SK-N-SH treated with all-trans-retinoic acid at 6 μM for 48 hours (cell line): ENCODE results near the gene SLC26A9.

Source experiments
- ATAC-seq: fragments of 200-7000 bp; cut with Tn5 transposase; 3 replicates; pipeline ENCODE4 v1.9.1; 2020; ENCODE audit warnings: mild to moderate bottlenecking, moderate library complexity
- CSDC2 ChIP-seq: fragments of 250-450 bp; sonication (Bioruptor Pico); IDR thresholded peaks from 2 replicates; pipeline ENCODE4 v1.5.0; 2020; ENCODE audit warnings: mild to moderate bottlenecking, moderate library complexity
- CSRNP3 ChIP-seq: fragments of 250-450 bp; sonication (Bioruptor Pico); IDR thresholded peaks from 2 replicates; pipeline ENCODE4 v1.5.1; 2021; ENCODE audit warnings: mild to moderate bottlenecking, moderate library complexity
- ESRRG ChIP-seq: fragments of 250-450 bp; sonication (Bioruptor Pico); IDR thresholded peaks from 2 replicates; pipeline ENCODE4 v1.6.1; 2021; ENCODE audit warnings: mild to moderate bottlenecking
- GLIS3 ChIP-seq: fragments of 250-450 bp; sonication (Bioruptor Pico); IDR thresholded peaks from 2 replicates; pipeline ENCODE4 v1.5.0; 2020; ENCODE audit warnings: mild to moderate bottlenecking, moderate library complexity
- ISL1 ChIP-seq: fragments of 250-450 bp; sonication (Bioruptor Pico); IDR thresholded peaks from 2 replicates; pipeline ENCODE4 v2.1.2; 2022; ENCODE audit warnings: mild to moderate bottlenecking, moderate library complexity
- PATZ1 ChIP-seq: fragments of 250-450 bp; sonication (Bioruptor Pico); IDR thresholded peaks from 2 replicates; pipeline ENCODE4 v1.8.0; 2020; ENCODE audit warnings: mild to moderate bottlenecking, moderate library complexity, borderline replicate concordance
- PPARA ChIP-seq: fragments of 250-450 bp; sonication (Bioruptor Pico); IDR thresholded peaks from 2 replicates; pipeline ENCODE4 v1.5.0; 2020; ENCODE audit warnings: mild to moderate bottlenecking, borderline replicate concordance
- RARB ChIP-seq: fragments of 250-450 bp; sonication (Bioruptor Pico); IDR thresholded peaks from 2 replicates; pipeline ENCODE4 v1.8.0; 2021; ENCODE audit warnings: mild to moderate bottlenecking, moderate library complexity
- SNAI2 ChIP-seq: fragments of 250-450 bp; sonication (Bioruptor Pico); IDR thresholded peaks from 2 replicates; pipeline ENCODE4 v1.5.0; 2020; ENCODE audit warnings: mild to moderate bottlenecking, moderate library complexity
- TCF4 ChIP-seq: fragments of 250-450 bp; sonication (Bioruptor Pico); IDR thresholded peaks from 2 replicates; pipeline ENCODE4 v1.8.0; 2021; ENCODE audit warnings: mild to moderate bottlenecking, moderate library complexity, borderline replicate concordance
- TOX ChIP-seq: fragments of 250-450 bp; sonication (Bioruptor Pico); IDR thresholded peaks from 2 replicates; pipeline ENCODE4 v1.8.0; 2021; ENCODE audit warnings: mild to moderate bottlenecking, moderate library complexity, borderline replicate concordance
- TSHZ2 ChIP-seq: fragments of 250-450 bp; sonication (Bioruptor Pico); IDR thresholded peaks from 2 replicates; pipeline ENCODE4 v1.5.0; 2020; ENCODE audit warnings: mild to moderate bottlenecking, moderate library complexity
- ZC3H10 ChIP-seq: fragments of 250-450 bp; sonication (Bioruptor Pico); IDR thresholded peaks from 2 replicates; pipeline ENCODE4 v1.5.1; 2021; ENCODE audit warnings: mild to moderate bottlenecking, moderate library complexity
- ZFP3 ChIP-seq: fragments of 250-450 bp; sonication (Bioruptor Pico); IDR thresholded peaks from 2 replicates; pipeline ENCODE4 v1.5.0; 2020; ENCODE audit warnings: mild to moderate bottlenecking, moderate library complexity
- ZFP30 ChIP-seq: fragments of 450-650 bp; formaldehyde crosslinking; IDR thresholded peaks from 2 replicates; pipeline ENCODE4 v1.5.0; 2022; ENCODE audit warnings: mild to moderate bottlenecking, moderate library complexity
- ZNF565 ChIP-seq: fragments of 450-650 bp; formaldehyde crosslinking; conservative IDR thresholded peaks from 2 replicates; pipeline ENCODE4 v1.5.0; 2020; ENCODE audit warnings: low read depth, mild to moderate bottlenecking, moderate library complexity
- ZNF70 ChIP-seq: fragments of 450-650 bp; formaldehyde crosslinking; IDR thresholded peaks from 2 replicates; pipeline ENCODE4 v1.5.0; 2020; ENCODE audit warnings: mild to moderate bottlenecking, moderate library complexity

The SLC26A9 gene

DNA sequence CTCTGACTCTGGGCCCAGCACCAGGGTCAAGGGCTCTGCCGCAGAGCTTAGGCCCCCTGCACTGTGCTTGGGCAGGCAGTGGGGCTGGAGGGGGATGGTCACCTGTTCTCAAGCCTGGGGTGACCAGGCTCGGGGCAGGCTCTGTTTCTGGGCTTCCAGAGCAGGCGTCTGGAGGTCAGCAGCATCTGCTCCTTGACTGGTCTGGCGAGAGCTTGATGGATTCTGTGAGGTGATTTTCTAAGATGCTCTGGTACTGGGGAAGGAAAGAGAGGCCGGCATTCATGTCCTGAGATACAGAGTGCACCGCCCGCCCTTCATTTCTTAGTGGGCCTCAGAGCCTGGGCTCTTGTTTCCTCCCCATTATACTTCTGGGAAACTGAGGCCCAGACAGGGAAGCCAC is 35.4 kb upstream of the SLC26A9 start (continued):
- TF ChIP-seq SNAI2: no peak
- no peak for TF ChIP-seq TCF4 (CRISPR knock-in tag)
- TF ChIP-seq CSRNP3 (CRISPR knock-in tag): no peak
- TF ChIP-seq ZFP3 (CRISPR knock-in tag): no peak
- TF ChIP-seq ZFP30 (CRISPR knock-in tag): no peak
- no peak for TF ChIP-seq PPARA (CRISPR knock-in tag)
- TF ChIP-seq ESRRG (CRISPR knock-in tag): no peak
- TF ChIP-seq ZNF565 (CRISPR knock-in tag): no peak
- TF ChIP-seq RARB (CRISPR knock-in tag): no peak
- TF ChIP-seq CSDC2 (CRISPR knock-in tag): no peak
- no peak for TF ChIP-seq PATZ1

DNA sequence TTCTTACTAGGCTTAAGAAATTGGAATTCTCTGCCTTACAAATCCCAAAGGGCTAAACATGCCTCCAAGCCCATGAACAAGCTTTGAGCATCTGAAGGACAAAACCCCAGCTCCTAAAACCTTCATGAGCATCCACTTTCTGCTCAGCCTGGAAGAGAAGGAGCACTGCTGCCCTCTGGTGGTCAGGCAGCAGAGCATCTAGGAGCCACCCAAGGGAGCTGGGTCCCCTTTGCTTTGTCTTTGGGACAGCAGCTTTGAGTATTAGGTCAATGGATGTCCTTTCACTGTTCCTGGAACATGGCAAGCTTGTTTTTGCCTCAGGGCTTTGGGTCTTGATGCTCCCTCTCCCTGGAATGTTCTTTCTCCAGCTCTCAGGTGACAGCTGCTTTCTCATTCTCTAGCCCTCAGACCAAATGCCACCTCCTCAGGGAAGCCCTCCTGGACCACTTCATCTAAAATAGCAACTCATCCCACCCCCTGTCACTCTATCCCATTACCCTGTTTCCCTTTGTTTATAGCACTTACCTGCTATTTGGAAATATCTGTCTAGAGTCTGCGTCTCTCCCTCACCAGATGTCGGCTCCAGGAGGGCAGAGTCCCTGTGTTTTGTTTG is 34.3 kb upstream of the SLC26A9 start:
- TF ChIP-seq TOX (CRISPR knock-in tag): no peak
- peak; percentile 97 for ATAC-seq

DNA sequence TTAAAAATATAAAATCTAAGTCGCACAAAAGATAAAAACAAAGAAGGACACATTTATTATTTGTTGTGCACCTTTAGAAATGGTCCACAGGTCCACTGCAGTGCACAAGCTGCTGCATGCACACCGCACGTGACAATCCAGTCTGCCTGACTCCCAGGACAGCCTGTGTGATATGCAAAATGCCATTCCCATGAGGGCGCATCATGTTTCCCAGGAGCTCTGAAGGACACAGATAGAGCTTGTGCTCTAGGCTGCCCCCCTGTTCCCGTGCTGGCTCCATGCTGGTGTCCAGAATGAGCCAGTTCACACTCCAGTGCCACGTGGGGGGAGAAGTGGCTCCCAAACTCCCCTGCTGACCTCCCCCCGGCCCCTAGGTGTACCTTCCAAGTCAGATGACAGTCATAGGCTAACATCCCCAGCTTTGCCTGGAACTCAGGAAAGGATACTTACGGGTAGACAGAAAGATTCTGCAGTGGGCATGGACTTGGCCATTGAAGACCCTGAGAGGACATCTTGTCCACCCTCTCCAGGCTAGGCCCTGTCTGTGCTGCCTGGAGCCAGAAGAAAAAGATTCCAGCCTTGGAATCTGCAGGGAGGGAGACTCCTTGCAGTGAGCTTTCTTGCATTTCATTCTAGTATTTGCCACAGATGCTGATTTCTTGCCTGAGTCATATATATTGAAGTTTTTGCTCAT is 33.6 kb upstream of the SLC26A9 start:
- TF ChIP-seq TSHZ2 (CRISPR knock-in tag) (no peak), TOX (CRISPR knock-in tag) (no peak), ZNF565 (CRISPR knock-in tag) (no peak), ZNF70 (no peak), ISL1 (CRISPR knock-in tag) (no peak), PPARA (CRISPR knock-in tag) (no peak), ZFP3 (CRISPR knock-in tag) (no peak)
- peak; percentile 54 for ATAC-seq

- ATAC-seq: no peak
- TF ChIP-seq ZNF70: no peak
- no peak for TF ChIP-seq SNAI2
- TF ChIP-seq ZFP30 (CRISPR knock-in tag): no peak
- TF ChIP-seq GLIS3 (CRISPR knock-in tag): no peak
- no peak for TF ChIP-seq TOX (CRISPR knock-in tag)
- no peak for TF ChIP-seq ZFP3 (CRISPR knock-in tag)
- no peak for TF ChIP-seq PATZ1
- TF ChIP-seq, all 23 proteins: peak for 0
Measured at GRCh38 chr1:205976036-205976435, 32.8 kb upstream of the SLC26A9 start.

GRCh38 chr1:205975387-205975998 is 32.2 kb upstream of the SLC26A9 start:
- TF ChIP-seq TSHZ2 (CRISPR knock-in tag): no peak
- no peak for TF ChIP-seq ZNF70
- TF ChIP-seq PPARA (CRISPR knock-in tag): no peak
- no peak for TF ChIP-seq ESRRG (CRISPR knock-in tag)
- no peak for TF ChIP-seq ZFP3 (CRISPR knock-in tag)
- TF ChIP-seq CSRNP3 (CRISPR knock-in tag): no peak
- no peak for TF ChIP-seq ZC3H10 (CRISPR knock-in tag)
- TF ChIP-seq ZFP30 (CRISPR knock-in tag): no peak
- TF ChIP-seq TCF4 (CRISPR knock-in tag): no peak
- TF ChIP-seq, all 23 proteins: peak for 0
- ATAC-seq: no peak
